Colonic mucosa (tissue), 4 donors: ENCODE measurements around the gene KLHL7. TPM values are rescaled to one million over a fixed set of nuclear protein-coding genes. Genes with fewer than 3 reads are reported as not detected.
A peak's percentile ranks its signal among the peaks of the same experiment; 100 is the strongest.

Experiments
- DNase-seq: peaks from one replicate; pipeline ENCODE4 v3.0.0-alpha.2; 2020
- H3K27ac ChIP-seq: fragments of 200-600 bp; one replicate; pipeline ENCODE4 v1.8.0; 2021
- H3K27me3 ChIP-seq: fragments of 200-600 bp; one replicate; pipeline ENCODE4 v1.8.0; 2021
- H3K36me3 ChIP-seq: fragments of 200-600 bp; one replicate; pipeline ENCODE4 v1.8.0; 2021
- H3K4me1 ChIP-seq: fragments of 200-600 bp; one replicate; pipeline ENCODE4 v1.8.0; 2021; ENCODE audit warnings: mild to moderate bottlenecking
- H3K4me3 ChIP-seq: fragments of 200-600 bp; one replicate; pipeline ENCODE4 v1.8.0; 2021
- H3K9ac ChIP-seq, 2 donors: one replicate each; pipeline ENCODE4 v1.7.0; 2013; ENCODE audit warnings: control low read depth in 2 of 2, low read depth in 2 of 2, low read length in 2 of 2
- H3K9me3 ChIP-seq: fragments of 200-600 bp; one replicate; pipeline ENCODE4 v1.8.0; 2021
- intact Hi-C: fragments of 100-400 bp; cut with DNase I; formaldehyde crosslinking; loops from one replicate; pipeline ENCODE4 v1.14.1; 2022
- total RNA-seq, 2 donors: library from RNA; stranded (reverse); fragmentation: NEBNext Ultra II Directional in 1 of 2; extraction: Animal tissue kit (Norgen Biotek cat#: 25700) in 1 of 2; gene quantifications; one replicate each; pipeline ENCODE4 v1.2.1, GENCODE V29; 2021
- TF ChIP-seq, protein P1 (sequence below): fragments of 200-600 bp; IDR thresholded peaks from one replicate; pipeline ENCODE4 v1.8.0; 2022; ENCODE audit warnings: antibody characterized with exemption, mild to moderate bottlenecking
- donor health status: healthy.
- donor health status: DM: no; HTN: no; CAD: no.
- donor health status: DM: no; HTN: no; CAD: no.

Gene KLHL7
- total RNA-seq, 2 donors from 2014 or later = 16.5 to 17.0 TPM

DNA sequence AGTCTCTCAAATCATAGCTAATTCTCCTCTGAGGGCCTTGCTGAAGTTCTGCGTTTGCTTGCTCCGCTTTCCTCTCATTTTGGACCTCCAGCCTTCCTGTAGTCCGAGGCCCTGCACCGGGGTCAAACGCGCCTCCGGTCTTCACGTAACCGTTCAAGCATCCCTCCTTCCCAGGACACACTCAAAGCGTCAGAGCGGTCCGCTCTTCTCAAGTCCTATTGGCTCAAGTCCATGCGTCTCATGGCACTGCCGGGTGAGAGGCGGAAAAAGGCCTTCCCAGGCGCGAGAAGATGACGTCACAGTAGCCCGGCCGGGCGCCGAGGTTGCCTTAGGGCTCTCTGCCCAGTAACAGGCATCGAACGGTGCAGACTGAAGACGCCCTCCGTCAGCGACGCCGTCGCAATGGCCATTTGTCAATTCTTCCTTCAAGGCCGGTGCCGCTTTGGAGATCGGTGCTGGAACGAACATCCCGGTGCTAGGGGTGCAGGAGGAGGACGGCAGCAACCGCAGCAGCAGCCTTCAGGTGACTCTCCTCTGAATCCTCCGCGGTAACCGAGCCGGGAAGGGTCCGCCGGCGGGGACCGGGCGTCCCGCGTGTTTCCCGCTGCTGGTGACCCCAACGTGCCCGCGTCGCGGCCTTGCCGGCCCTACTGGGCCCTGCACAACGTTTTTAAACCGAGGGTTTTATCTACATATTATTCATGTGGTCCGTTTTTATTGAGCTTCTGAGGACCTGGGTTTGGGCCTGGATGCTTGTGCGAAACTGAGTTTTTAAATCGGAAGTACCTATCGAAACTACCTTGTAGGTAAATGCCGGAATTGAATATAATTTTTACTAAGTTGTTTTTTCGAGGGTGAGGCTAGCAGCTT, 76.3 kb downstream of the KLHL7 start, which contains the start of gene NUP42:
Gene NUP42, plus strand, starts transcription at position 365 of the 870 bp plus-strand sequence. Its CDS starts 38 bp downstream, at position 403.
- H3K9ac ChIP-seq = peak within 1 kb of the TSS; percentile 72 to 96
- no peaks in the 10 kb centered on the region for H3K9me3 ChIP-seq
- peak within 1 kb of the TSS; percentile 93 for H3K4me3 ChIP-seq
- H3K36me3 ChIP-seq = no peaks in the 10 kb centered on the region
- intact Hi-C loops = loop anchor here (5.0 kb wide), 1 partner anchor 80 kb away; no protein-coding TSS in a partner anchor
- peak; percentile 98 for DNase-seq
- H3K27me3 ChIP-seq = no peaks in the 10 kb centered on the region
- H3K27ac ChIP-seq = peak within 1 kb of the TSS; percentile 95
- peaks cover 8% of the 10 kb centered on the region for H3K4me1 ChIP-seq
- TF ChIP-seq, protein P1, sequence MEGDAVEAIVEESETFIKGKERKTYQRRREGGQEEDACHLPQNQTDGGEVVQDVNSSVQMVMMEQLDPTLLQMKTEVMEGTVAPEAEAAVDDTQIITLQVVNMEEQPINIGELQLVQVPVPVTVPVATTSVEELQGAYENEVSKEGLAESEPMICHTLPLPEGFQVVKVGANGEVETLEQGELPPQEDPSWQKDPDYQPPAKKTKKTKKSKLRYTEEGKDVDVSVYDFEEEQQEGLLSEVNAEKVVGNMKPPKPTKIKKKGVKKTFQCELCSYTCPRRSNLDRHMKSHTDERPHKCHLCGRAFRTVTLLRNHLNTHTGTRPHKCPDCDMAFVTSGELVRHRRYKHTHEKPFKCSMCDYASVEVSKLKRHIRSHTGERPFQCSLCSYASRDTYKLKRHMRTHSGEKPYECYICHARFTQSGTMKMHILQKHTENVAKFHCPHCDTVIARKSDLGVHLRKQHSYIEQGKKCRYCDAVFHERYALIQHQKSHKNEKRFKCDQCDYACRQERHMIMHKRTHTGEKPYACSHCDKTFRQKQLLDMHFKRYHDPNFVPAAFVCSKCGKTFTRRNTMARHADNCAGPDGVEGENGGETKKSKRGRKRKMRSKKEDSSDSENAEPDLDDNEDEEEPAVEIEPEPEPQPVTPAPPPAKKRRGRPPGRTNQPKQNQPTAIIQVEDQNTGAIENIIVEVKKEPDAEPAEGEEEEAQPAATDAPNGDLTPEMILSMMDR = no peak

DNA sequence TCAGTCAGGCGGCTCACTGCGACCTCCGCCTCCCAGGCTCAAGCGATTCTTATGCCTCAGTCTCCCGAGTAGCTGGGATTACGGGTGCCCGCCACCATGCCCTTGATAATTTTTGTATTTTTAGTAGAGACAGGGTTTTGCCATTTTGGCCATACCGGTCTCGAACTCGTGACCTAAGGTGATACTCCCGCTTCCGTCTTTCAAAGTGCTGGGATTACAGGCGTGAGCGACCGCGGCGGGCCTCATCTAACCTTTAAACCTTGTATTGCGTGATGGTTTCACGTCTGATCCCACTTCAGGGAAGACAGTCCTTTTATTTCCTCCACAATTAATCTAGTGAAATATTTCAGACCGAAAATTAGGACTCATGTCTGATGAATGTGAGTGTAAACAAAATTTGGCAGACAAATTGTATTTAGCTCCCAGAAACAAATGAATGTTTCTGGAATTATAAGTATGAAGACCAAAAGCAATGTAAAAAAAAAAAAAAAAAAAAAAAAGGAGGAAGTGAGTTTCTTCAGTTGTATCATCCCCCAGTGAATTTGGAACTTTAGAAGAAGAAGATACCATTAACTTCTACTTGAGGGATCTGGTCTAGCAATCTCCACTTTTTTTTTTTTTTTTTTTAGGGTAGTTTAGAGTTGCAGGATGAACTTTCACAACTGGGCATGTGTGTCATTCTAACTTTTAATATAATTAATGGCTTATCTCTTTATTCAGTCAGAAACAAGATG, 77.9 kb downstream of the KLHL7 start:
- Histone ChIP-seq H3K9me3 (no peaks in the 10 kb centered on the region), H3K4me1 (peaks cover 8% of the 10 kb centered on the region), H3K27me3 (no peaks in the 10 kb centered on the region), H3K9ac (no peak overlapping the region), H3K4me3 (no peak overlapping the region), H3K36me3 (no peaks in the 10 kb centered on the region), H3K27ac (no peak overlapping the region)
- intact Hi-C loops = loop anchor here (5.0 kb wide), 1 partner anchor 81 kb away; no protein-coding TSS in a partner anchor
- TF ChIP-seq, protein P1 = no peak
- DNase-seq = no peak

DNA sequence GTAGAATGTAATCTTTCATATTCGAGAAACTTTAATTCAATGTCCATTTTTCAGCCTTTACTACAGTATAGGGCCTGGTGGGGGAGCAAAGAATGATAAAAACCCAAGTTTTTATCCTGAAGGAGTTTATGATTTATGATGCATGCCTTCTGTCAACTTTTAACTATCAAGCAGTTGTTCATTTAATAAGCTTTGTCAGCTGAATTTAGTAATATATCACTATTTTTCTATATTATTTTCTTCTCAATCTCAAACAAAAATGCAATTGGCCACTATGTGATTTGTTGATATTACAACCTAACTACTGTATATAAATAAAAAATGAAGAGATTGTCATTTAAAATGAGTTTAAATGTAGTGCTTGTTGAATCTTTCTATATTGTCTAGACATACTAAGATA, 78.7 kb downstream of the KLHL7 start:
- Histone ChIP-seq H3K27me3 (no peaks in the 10 kb centered on the region), H3K9me3 (no peaks in the 10 kb centered on the region), H3K4me3 (no peak overlapping the region), H3K9ac (no peak overlapping the region), H3K4me1 (peaks cover 8% of the 10 kb centered on the region), H3K27ac (no peak overlapping the region), H3K36me3 (no peaks in the 10 kb centered on the region)
- intact Hi-C loops = loop anchor here (5.0 kb wide), 1 partner anchor 82 kb away; no protein-coding TSS in a partner anchor
- TF ChIP-seq, protein P1 = no peak
- DNase-seq = no peak

DNA sequence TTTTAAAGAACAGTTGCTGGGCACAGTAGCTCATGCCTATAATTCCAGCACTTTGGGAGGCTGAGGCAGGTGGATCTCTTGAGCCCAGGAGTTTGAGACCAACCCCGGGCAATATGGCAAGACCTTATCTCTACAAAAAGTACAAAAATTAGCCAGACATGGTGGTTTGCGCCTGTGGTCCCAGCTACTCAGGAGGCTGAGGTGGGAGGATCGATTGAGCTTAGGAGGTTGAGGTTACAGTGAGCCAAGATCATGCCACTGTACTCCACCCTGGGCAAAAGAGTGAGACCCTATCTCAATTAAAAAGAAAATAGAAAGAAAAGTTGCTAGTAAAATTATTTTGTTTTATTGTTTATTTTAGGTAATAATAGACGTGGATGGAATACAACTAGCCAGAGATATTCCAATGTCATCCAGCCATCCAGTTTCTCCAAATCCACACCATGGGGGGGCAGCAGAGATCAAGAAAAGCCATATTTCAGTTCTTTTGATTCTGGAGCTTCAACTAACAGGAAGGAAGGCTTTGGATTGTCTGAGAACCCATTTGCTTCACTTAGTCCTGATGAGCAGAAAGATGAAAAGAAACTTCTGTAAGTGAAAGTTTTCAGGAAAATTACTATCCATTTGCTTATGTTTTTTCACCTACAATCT, 79.2 kb downstream of the KLHL7 start:
- peaks cover 8% of the 10 kb centered on the region for H3K4me1 ChIP-seq
- intact Hi-C loops = loop anchor here (5.0 kb wide), 1 partner anchor 83 kb away; no protein-coding TSS in a partner anchor
- no peaks in the 10 kb centered on the region for H3K36me3 ChIP-seq

More for the DNA sequence above, 79.2 kb downstream of the KLHL7 start:
- no peaks in the 10 kb centered on the region for H3K27me3 ChIP-seq
- no peak overlapping the region for H3K4me3 ChIP-seq
- TF ChIP-seq, protein P1 = peak; percentile 23
- H3K27ac ChIP-seq = no peak overlapping the region
- peak; percentile 64 for DNase-seq
- H3K9me3 ChIP-seq = no peaks in the 10 kb centered on the region
- no peak overlapping the region for H3K9ac ChIP-seq
